H1 (cell line): ENCODE measurements around the gene OTUB1. TPM values are rescaled to one million over a fixed set of nuclear protein-coding genes. Genes with fewer than 3 reads are reported as not detected.

Source experiments
- CTCF ChIA-PET: fragments of 300-600 bp; sonication (Branson Sonifier 250); formaldehyde crosslinking; loops from one replicate; lab custom pipeline; 2021; ENCODE audit not compliant: partially characterized antibody; lab: Charles Lee
- POLR2A ChIA-PET: fragments of 300-600 bp; sonication (Branson Sonifier 250); formaldehyde crosslinking; loops from one replicate; lab custom pipeline; 2021; ENCODE audit warnings: inconsistent platforms; ENCODE audit not compliant: partially characterized antibody; lab: Charles Lee
- DNase-seq, 2 experiments: peaks; one replicate each; pipeline versions ENCODE4 v3.0.0 to v3.0.0-alpha.2; 2010 to 2022; ENCODE audit warnings: low spot score in 2 of 2, low read depth in 1 of 2, mixed read lengths in 1 of 2
- FAIRE-seq: peaks from 2 replicates; lab custom pipeline; 2011; peaks lifted over from hg19 to GRCh38; lab: Jason Lieb, UNC
- H2AFZ ChIP-seq: 2 replicates; pipeline ENCODE4 v1.8.1; 2012; ENCODE audit warnings: low read length, inconsistent platforms
- H2AK5ac ChIP-seq: 2 replicates; pipeline ENCODE4 v1.6.1; 2013; ENCODE audit warnings: low read depth, low read length
- H2BK120ac ChIP-seq: replicated peaks from 2 replicates; pipeline ENCODE3; 2013; ENCODE audit warnings: low read depth, low read length, inconsistent platforms
- H2BK12ac ChIP-seq: 2 replicates; pipeline ENCODE4 v1.6.1; 2013; ENCODE audit warnings: low read depth, low read length
- H2BK15ac ChIP-seq: 2 replicates; pipeline ENCODE4 v1.6.1; 2013; ENCODE audit warnings: low read length
- H2BK20ac ChIP-seq: 2 replicates; pipeline ENCODE4 v1.6.1; 2013; ENCODE audit warnings: low read length
- H2BK5ac ChIP-seq: 2 replicates; pipeline ENCODE4 v1.6.1; 2013; ENCODE audit warnings: low read depth, low read length
- H3K14ac ChIP-seq: 2 replicates; pipeline ENCODE4 v1.6.1; 2013; ENCODE audit warnings: inconsistent platforms; ENCODE audit not compliant: insufficient read length
- H3K18ac ChIP-seq: 2 replicates; pipeline ENCODE4 v1.6.1; 2013; ENCODE audit warnings: low read length; ENCODE audit errors: extremely low read depth
- H3K23ac ChIP-seq: 2 replicates; pipeline ENCODE4 v1.6.1; 2013; ENCODE audit warnings: inconsistent platforms; ENCODE audit not compliant: insufficient read length
- H3K23me2 ChIP-seq: 2 replicates; pipeline ENCODE4 v1.6.1; 2013; ENCODE audit warnings: low read depth, low read length
- H3K27ac ChIP-seq: 2 replicates; pipeline ENCODE4 v1.6.1; 2011; ENCODE audit warnings: low read depth, low read length, inconsistent platforms
- H3K27me3 ChIP-seq, 4 experiments: replicated peaks in 1 of 4; 1 replicate in 1 of 4; 2 replicates in 3 of 4; pipeline versions ENCODE4 v1.6.1 to v1.8.1; 2011 to 2013; ENCODE audit warnings: low read length in 3 of 4, mild to moderate bottlenecking in 3 of 4, inconsistent platforms in 2 of 4, mixed read lengths in 2 of 4, moderate library complexity in 1 of 4; ENCODE audit not compliant: control insufficient read depth in 3 of 4, insufficient read depth in 3 of 4; ENCODE audit errors: extremely low read depth in 1 of 4
- H3K36me3 ChIP-seq, 4 experiments: 2 replicates each; pipeline versions ENCODE4 v1.6.1 to v1.8.1; 2011 to 2013; ENCODE audit warnings: mild to moderate bottlenecking in 4 of 4, low read length in 3 of 4, moderate library complexity in 2 of 4, control low read depth in 1 of 4, inconsistent platforms in 1 of 4; ENCODE audit not compliant: insufficient read depth in 4 of 4, control insufficient read depth in 2 of 4
- H3K4ac ChIP-seq: replicated peaks from 2 replicates; pipeline ENCODE3; 2013; ENCODE audit warnings: low read length, low read depth, mixed read lengths, inconsistent platforms; ENCODE audit not compliant: insufficient read length
- H3K4me1 ChIP-seq, 4 experiments: replicated peaks in 1 of 4; 1 replicate in 1 of 4; 2 replicates in 3 of 4; pipeline versions ENCODE4 v1.6.1 to v1.8.1; 2011 to 2013; ENCODE audit warnings: low read length in 3 of 4, inconsistent platforms in 2 of 4, mixed read lengths in 1 of 4; ENCODE audit not compliant: insufficient read depth in 4 of 4, control insufficient read depth in 3 of 4
- H3K4me2 ChIP-seq, 2 experiments: 2 replicates each; pipeline versions ENCODE4 v1.6.1 to v1.8.1; 2011 to 2013; ENCODE audit warnings: low read depth in 2 of 2, low read length in 2 of 2, control low read depth in 1 of 2, inconsistent platforms in 1 of 2, mild to moderate bottlenecking in 1 of 2; ENCODE audit not compliant: insufficient read depth in 1 of 2
- H3K4me3 ChIP-seq, 4 experiments: fragments of 200-600, 300-600 bp in 1 of 4; sonication (generic), shearing (Covaris generic), sonication (Bioruptor Twin) in 1 of 4; 2 replicates each; pipeline versions ENCODE4 v1.5.1 to v1.8.1; 2011 to 2016; ENCODE audit warnings: low read length in 4 of 4, low read depth in 3 of 4, control low read depth in 2 of 4, inconsistent platforms in 2 of 4, mild to moderate bottlenecking in 2 of 4, mixed read lengths in 1 of 4, moderate library complexity in 1 of 4; ENCODE audit not compliant: insufficient read depth in 2 of 4; ENCODE audit errors: extremely low read depth in 1 of 4
- H3K56ac ChIP-seq: replicated peaks from 2 replicates; pipeline ENCODE3; 2013; ENCODE audit warnings: low read depth, mild to moderate bottlenecking, mixed read lengths, low read length, inconsistent platforms; ENCODE audit not compliant: insufficient read length
- H3K79me1 ChIP-seq: 2 replicates; pipeline ENCODE4 v1.6.1; 2013; ENCODE audit warnings: low read depth, low read length, control low read depth
- H3K79me2 ChIP-seq, 2 experiments: 2 replicates each; pipeline versions ENCODE4 v1.6.1 to v1.8.1; 2012 to 2013; ENCODE audit warnings: low read length in 2 of 2, mild to moderate bottlenecking in 2 of 2, inconsistent platforms in 1 of 2; ENCODE audit not compliant: insufficient read depth in 2 of 2, control insufficient read depth in 1 of 2
- H3K9ac ChIP-seq, 4 experiments: replicated peaks in 1 of 4; 1 replicate in 1 of 4; 2 replicates in 3 of 4; pipeline versions ENCODE4 v1.6.1 to v1.8.1; 2011 to 2013; ENCODE audit warnings: low read depth in 3 of 4, low read length in 3 of 4, control low read depth in 2 of 4, mild to moderate bottlenecking in 2 of 4, moderate library complexity in 2 of 4, inconsistent platforms in 1 of 4; ENCODE audit errors: extremely low read depth in 1 of 4
- H3K9me3 ChIP-seq, 2 experiments: 2 replicates each; pipeline versions ENCODE4 v1.6.1 to v1.8.1; 2012 to 2013; ENCODE audit warnings: mild to moderate bottlenecking in 2 of 2, moderate library complexity in 2 of 2, control low read depth in 1 of 2, inconsistent platforms in 1 of 2, low read depth in 1 of 2, low read length in 1 of 2, mixed read lengths in 1 of 2; ENCODE audit not compliant: insufficient read depth in 2 of 2
- H4K20me1 ChIP-seq, 2 experiments: replicated peaks in 1 of 2; 2 replicates each; pipeline versions ENCODE3 to v1.8.1; 2011 to 2013; ENCODE audit warnings: inconsistent platforms in 2 of 2, low read length in 2 of 2, mild to moderate bottlenecking in 1 of 2; ENCODE audit not compliant: insufficient read depth in 2 of 2, control insufficient read depth in 1 of 2
- H4K5ac ChIP-seq: 2 replicates; pipeline ENCODE4 v1.6.1; 2013; ENCODE audit warnings: low read length, low read depth, mixed read lengths, inconsistent platforms; ENCODE audit not compliant: insufficient read length
- H4K8ac ChIP-seq: 2 replicates; pipeline ENCODE4 v1.8.0; 2013; ENCODE audit warnings: mild to moderate bottlenecking, moderate library complexity, low read length, inconsistent platforms; ENCODE audit not compliant: insufficient read depth; ENCODE audit errors: extremely low read depth
- H4K91ac ChIP-seq: replicated peaks from 2 replicates; pipeline ENCODE3; 2013; ENCODE audit warnings: low read length, mixed read lengths, inconsistent platforms; ENCODE audit not compliant: insufficient read length
- ASH2L ChIP-seq: fragments of 200-600, 300-600 bp; sonication (generic); IDR thresholded peaks from one replicate; pipeline ENCODE4 v1.7.1; 2017; ENCODE audit warnings: low read length
- BCL11A ChIP-seq, 2 experiments: IDR thresholded peaks; one replicate each; pipeline ENCODE4 v1.6.1; 2011; ENCODE audit warnings: low read depth in 2 of 2, low read length in 2 of 2, mild to moderate bottlenecking in 2 of 2
- BRCA1 ChIP-seq: IDR thresholded peaks from 2 replicates; pipeline ENCODE4 v1.6.1; 2012; ENCODE audit warnings: low read depth, low read length, improper control_type of control experiment
- EP300 ChIP-seq, 2 experiments: IDR thresholded peaks; 1 replicate in 1 of 2; 2 replicates in 1 of 2; pipeline ENCODE4 v1.6.1; 2011 to 2012; ENCODE audit warnings: low read depth in 2 of 2, low read length in 2 of 2, mild to moderate bottlenecking in 2 of 2, borderline replicate concordance in 1 of 2, inconsistent platforms in 1 of 2, moderate library complexity in 1 of 2
- EZH2 ChIP-seq: fragments of 200-600 bp; sonication (generic); IDR thresholded peaks from 2 replicates; pipeline ENCODE4 v1.7.1; 2012; ENCODE audit warnings: low read depth, mild to moderate bottlenecking, moderate library complexity, low read length, inconsistent platforms; ENCODE audit not compliant: severe bottlenecking
- FOSL1 ChIP-seq: IDR thresholded peaks from 2 replicates; pipeline ENCODE4 v1.6.1; 2011; ENCODE audit warnings: mild to moderate bottlenecking, low read depth, low read length, moderate library complexity; ENCODE audit not compliant: insufficient read depth
- SAP30 ChIP-seq: fragments of 300-600 bp; sonication (generic); IDR thresholded peaks from 2 replicates; pipeline ENCODE4 v1.7.1; 2012; ENCODE audit warnings: low read length, moderate library complexity, mild to moderate bottlenecking, inconsistent platforms; ENCODE audit not compliant: insufficient read depth, insufficient replicate concordance
- SP4 ChIP-seq: IDR thresholded peaks from 2 replicates; pipeline ENCODE4 v1.6.1; 2012; ENCODE audit warnings: low read length, inconsistent platforms
- TCF12 ChIP-seq: IDR thresholded peaks from 2 replicates; pipeline ENCODE4 v1.6.1; 2011; ENCODE audit warnings: low read depth, mild to moderate bottlenecking, low read length
- USF2 ChIP-seq: IDR thresholded peaks from 2 replicates; pipeline ENCODE4 v1.6.1; 2011; ENCODE audit warnings: low read length, improper control_type of control experiment
- WGBS, 2 experiments: shearing (Covaris generic) in 1 of 2; methylation state at CpG; one replicate each; pipeline versions ENCODE4 v1.1.6 to v1.1.7; 2013 to 2015; ENCODE audit warnings: low lambda C conversion rate in 2 of 2, mixed read lengths in 2 of 2, inconsistent platforms in 1 of 2, low coverage in 1 of 2, missing lambda C conversion rate in 1 of 2; ENCODE audit not compliant: insufficient replicate concordance in 2 of 2, insufficient coverage in 1 of 2, insufficient read length in 1 of 2; ENCODE audit errors: extremely low coverage in 1 of 2, missing lambda C conversion rate in 1 of 2; 5-methylcytosine and 5-hydroxymethylcytosine counted together
- polyA plus RNA-seq, 7 experiments: library from polyadenylated mRNA; depleted of rRNA in 3 of 7; stranded (reverse) in 5 of 7; unstranded in 2 of 7; fragments of >200 nt in 5 of 7; fragments of 200-250 nt in 2 of 7; gene quantifications; 1 replicate in 5 of 7; 2 replicates in 1 of 7; 4 replicates in 1 of 7; pipeline versions ENCODE4 v1.2.1 to v1.2.3, GENCODE V29; 2011 to 2013; ENCODE audit warnings: missing spikeins in 2 of 7, mixed read lengths in 2 of 7
- total RNA-seq: library from RNA; stranded (reverse); fragmentation: NEBNext Ultra II Directional; extraction: Animal tissue kit (Norgen Biotek cat#: 25700); gene quantifications from 2 replicates; pipeline ENCODE4 v1.2.1, GENCODE V29; 2021

Gene OTUB1
- total and polyA plus RNA-seq, 2 of the 8 experiments (the other 6 are each of a cell fraction or from before 2014, with no cell fraction given) = 110 to 274 TPM

GRCh38 chr11:63986932-63987513 is 785 bp downstream of the OTUB1 start:
- TF ChIP-seq SP4 (no peak), SAP30 (no peak), TCF12 (no peak), EZH2 (no peak), ASH2L (no peak), FOSL1 (no peak), BRCA1 (no peak), EP300 (IDR thresholded peaks at IDR 0.05; ENCODE audit: borderline replicate concordance in 1 of 2, low read depth in 2 of 2, low read length in 2 of 2) (no peak), USF2 (no peak), BCL11A (IDR thresholded peaks at IDR 0.05; ENCODE audit: low read depth in 2 of 2, low read length in 2 of 2) (no peak)
- peak overlapping the region; percentile 99; the same call in 1 of the 2 replicates for H3K18ac ChIP-seq
- no peak overlapping the region for H3K14ac ChIP-seq
- 38% methylated on average over 25 of the region's 25 CpGs; no CpG with 5 or more reads in 1 of the 2 experiments for WGBS, 2 experiments
- H3K4me3 ChIP-seq = peak overlapping the region; percentile 63 to 86 (median 70)
- no peak overlapping the region for H2AFZ ChIP-seq
- H3K9ac ChIP-seq = peak overlapping the region; percentile 13 to 97 (median 85)
- peak overlapping the region; percentile 44; the same call in 1 of the 2 replicates for H2BK5ac ChIP-seq
- no peak overlapping the region for H2AK5ac ChIP-seq
- H3K36me3 ChIP-seq = peaks cover 5 to 18% (median 14%) of the 10 kb centered on the region in 4 experiments; a peak in 6 of 8 replicates
- peak overlapping the region; percentile 4 for H3K4ac ChIP-seq
- H3K4me2 ChIP-seq = peak overlapping the region; percentile 72 to 82
- H3K27me3 ChIP-seq = no peaks in the 10 kb centered on the region
- H2BK15ac ChIP-seq = no peak overlapping the region
- no peak overlapping the region for H3K23ac ChIP-seq
- FAIRE-seq (no peak), DNase-seq (no peak)
- H3K79me2 ChIP-seq = peaks cover 5 to 31% of the 10 kb centered on the region in 2 experiments
- no peak overlapping the region for H4K91ac ChIP-seq
- H3K79me1 ChIP-seq = peaks cover 21% of the 10 kb centered on the region
- H4K5ac ChIP-seq = peak overlapping the region; percentile 34
- no peak overlapping the region for H2BK12ac ChIP-seq
- H4K8ac ChIP-seq = peak overlapping the region; percentile 100; the same call in 1 of the 2 replicates
- no peaks in the 10 kb centered on the region for H3K9me3 ChIP-seq
- H2BK120ac ChIP-seq = no peak overlapping the region
- H3K23me2 ChIP-seq = peaks cover 10% of the 10 kb centered on the region; the same call in 1 of the 2 replicates
- peak overlapping the region; percentile 96; the same call in 1 of the 2 replicates for H3K27ac ChIP-seq
- H3K56ac ChIP-seq = no peak overlapping the region
- peaks cover 5 to 20% of the 10 kb centered on the region in 2 experiments for H4K20me1 ChIP-seq
- H3K4me1 ChIP-seq = peaks cover 0 to 16% (median 9%) of the 10 kb centered on the region in 4 experiments; a peak in 6 of 7 replicates
- ChIA-PET POLR2A (interaction anchor here (0.7 to 5.0 kb wide), 11 partner anchors 9 to 305 kb away, joined by 3 to 46 read pairs (median 5); partner anchors contain the start of genes COX8A and STIP1), CTCF (interaction anchor here (0.9 to 4.6 kb wide), 4 partner anchors 8 to 162 kb away, joined by 3 to 37 read pairs (median 6); no protein-coding TSS in a partner anchor)
- no peak overlapping the region for H2BK20ac ChIP-seq
